GM11168 (cell line): Measurements from ENCODE around the gene RABGAP1L.

Source experiments
- in situ Hi-C: fragments of 300-500 bp; cut with MboI; formaldehyde crosslinking; loops from one replicate; pipeline ENCODE4 v1.12.0; 2022; ENCODE audit warnings: low sequenced_read_pairs; ENCODE audit not compliant: unreplicated experiment

RABGAP1L gene

DNA sequence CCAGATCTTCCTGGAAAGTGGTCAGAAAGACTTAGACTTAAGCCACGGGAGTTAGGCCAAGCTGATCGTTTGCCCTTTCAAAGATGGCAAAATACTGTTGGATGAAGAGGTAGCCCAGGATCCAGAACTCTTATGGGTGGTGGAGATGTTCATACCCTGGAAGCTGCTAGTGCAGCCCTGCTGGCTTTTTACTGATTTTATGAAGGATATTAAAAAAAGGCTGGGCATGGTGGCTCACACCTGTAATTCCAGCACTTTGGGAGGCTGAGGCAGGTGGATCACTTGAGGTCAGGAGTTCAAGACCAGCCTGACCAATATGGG is 864.6 kb downstream of the RABGAP1L start:
- in situ Hi-C loops = loop anchor here (5.0 kb wide), 1 partner anchor 118 kb away; no protein-coding TSS in a partner anchor

GRCh38 chr1:175024773-175025172 is 865.5 kb downstream of the RABGAP1L start:
- in situ Hi-C loops = loop anchor here (5.0 to 25.0 kb wide), 2 partner anchors 118 to 288 kb away; no protein-coding TSS in a partner anchor

DNA sequence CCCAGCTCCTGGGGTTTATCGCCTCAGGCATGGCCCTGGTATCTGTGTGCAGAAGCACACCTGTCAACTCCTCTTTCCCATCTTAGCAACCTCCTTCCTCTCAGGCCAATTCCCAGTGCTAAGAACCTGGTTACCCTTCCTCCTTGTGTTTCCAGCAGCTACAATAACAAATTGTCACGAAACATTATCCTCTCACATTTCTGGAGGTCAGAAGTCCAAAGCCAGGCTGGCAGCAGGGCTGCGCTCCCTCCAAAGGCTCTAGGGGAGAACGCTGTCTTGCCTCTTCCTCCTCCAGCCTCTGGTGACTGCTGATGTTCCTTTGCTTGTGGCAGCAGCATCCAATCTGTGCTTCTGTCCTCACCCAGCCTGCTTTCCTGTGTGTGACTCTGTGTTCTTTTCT is 874.6 kb downstream of the RABGAP1L start:
- in situ Hi-C loops = loop anchor here (25.0 kb wide), 1 partner anchor 278 kb away; no protein-coding TSS in a partner anchor

DNA sequence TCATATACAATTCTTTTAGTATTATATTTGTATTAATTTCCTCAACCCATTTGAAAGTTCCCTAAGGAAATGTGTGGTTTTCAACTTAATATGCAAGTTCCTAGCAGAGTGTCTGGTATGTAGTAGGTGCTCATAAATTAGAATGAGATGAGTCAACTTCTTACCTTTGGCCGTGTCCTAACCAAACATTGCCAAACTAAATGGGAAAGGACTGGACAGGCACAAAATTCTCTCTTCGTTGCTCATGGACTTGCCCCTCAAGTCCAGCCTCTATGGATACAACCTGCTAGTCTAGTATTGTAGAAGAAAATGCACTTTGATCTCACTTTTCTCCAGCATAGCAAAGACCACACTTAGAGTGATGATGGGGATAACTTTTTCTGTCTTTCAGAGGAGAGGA is 875.5 kb downstream of the RABGAP1L start:
- in situ Hi-C loops = loop anchor here (25.0 kb wide), 1 partner anchor 278 kb away; no protein-coding TSS in a partner anchor

DNA sequence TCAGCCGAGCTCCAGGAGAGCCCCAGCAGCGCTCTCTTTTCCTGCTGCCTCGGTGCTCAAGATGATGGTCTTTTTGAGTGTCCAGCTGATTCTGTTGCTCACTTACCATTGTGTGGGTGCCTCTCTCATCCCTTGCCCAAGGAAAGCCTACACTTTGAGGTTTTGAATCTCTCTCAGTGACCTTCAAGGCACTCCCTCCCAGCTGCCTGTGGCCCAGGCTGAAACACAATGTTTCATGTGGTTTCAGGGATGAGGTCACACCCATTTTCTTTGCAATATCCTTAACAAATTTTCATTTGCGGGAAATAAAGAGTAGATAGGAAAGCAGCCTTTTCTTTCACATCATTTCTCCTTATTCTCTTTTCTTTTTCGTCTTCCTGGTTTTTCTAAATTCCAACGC is 876.5 kb downstream of the RABGAP1L start:
- in situ Hi-C loops = loop anchor here (25.0 kb wide), 1 partner anchor 276 kb away; no protein-coding TSS in a partner anchor

GRCh38 chr1:175036476-175036875 is 877.2 kb downstream of the RABGAP1L start:
- in situ Hi-C loops = loop anchor here (25.0 kb wide), 1 partner anchor 276 kb away; no protein-coding TSS in a partner anchor

- in situ Hi-C loops = loop anchor here (25.0 kb wide), 1 partner anchor 275 kb away; no protein-coding TSS in a partner anchor
Observed at GRCh38 chr1:175037416-175037815, 878.1 kb downstream of the RABGAP1L start.

GRCh38 chr1:175040324-175040879 is 881.1 kb downstream of the RABGAP1L start:
- in situ Hi-C loops = loop anchor here (10.0 to 25.0 kb wide), 2 partner anchors 74 to 272 kb away; no protein-coding TSS in a partner anchor

DNA sequence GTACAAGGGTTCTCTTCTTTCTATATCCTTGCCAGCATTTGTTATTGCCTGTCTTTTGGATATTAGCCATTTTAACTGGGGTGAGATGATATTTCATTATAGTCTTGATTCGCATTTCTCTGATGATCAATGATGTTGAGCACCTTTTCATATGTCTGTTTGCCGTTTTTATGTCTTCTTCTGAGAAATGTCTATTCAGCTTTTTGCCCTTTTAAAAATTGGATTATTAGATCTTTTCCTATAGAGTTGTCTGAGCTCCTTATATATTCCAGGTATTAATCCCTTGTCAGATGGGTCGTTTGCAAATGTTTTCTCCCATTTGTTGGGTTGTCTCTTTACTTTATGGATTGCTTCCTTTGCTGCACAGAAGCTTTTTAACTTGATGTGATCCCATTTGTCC is 883.3 kb downstream of the RABGAP1L start:
- in situ Hi-C loops = loop anchor here (10.0 to 25.0 kb wide), 2 partner anchors 72 to 270 kb away; no protein-coding TSS in a partner anchor

- in situ Hi-C loops = loop anchor here (10.0 to 25.0 kb wide), 2 partner anchors 71 to 268 kb away; no protein-coding TSS in a partner anchor
Observed at GRCh38 chr1:175043824-175044223, 884.5 kb downstream of the RABGAP1L start.

GRCh38 chr1:175044591-175044990 is 885.3 kb downstream of the RABGAP1L start:
- in situ Hi-C loops = loop anchor here (10.0 to 25.0 kb wide), 2 partner anchors 70 to 268 kb away; no protein-coding TSS in a partner anchor
